Fibroblast of skin of right biceps (primary cell): ENCODE data around the gene DDR1.

Experiments
- DNase-seq: peaks from one replicate; pipeline ENCODE4 v3.0.0-alpha.2; 2013

Gene DDR1

DNA sequence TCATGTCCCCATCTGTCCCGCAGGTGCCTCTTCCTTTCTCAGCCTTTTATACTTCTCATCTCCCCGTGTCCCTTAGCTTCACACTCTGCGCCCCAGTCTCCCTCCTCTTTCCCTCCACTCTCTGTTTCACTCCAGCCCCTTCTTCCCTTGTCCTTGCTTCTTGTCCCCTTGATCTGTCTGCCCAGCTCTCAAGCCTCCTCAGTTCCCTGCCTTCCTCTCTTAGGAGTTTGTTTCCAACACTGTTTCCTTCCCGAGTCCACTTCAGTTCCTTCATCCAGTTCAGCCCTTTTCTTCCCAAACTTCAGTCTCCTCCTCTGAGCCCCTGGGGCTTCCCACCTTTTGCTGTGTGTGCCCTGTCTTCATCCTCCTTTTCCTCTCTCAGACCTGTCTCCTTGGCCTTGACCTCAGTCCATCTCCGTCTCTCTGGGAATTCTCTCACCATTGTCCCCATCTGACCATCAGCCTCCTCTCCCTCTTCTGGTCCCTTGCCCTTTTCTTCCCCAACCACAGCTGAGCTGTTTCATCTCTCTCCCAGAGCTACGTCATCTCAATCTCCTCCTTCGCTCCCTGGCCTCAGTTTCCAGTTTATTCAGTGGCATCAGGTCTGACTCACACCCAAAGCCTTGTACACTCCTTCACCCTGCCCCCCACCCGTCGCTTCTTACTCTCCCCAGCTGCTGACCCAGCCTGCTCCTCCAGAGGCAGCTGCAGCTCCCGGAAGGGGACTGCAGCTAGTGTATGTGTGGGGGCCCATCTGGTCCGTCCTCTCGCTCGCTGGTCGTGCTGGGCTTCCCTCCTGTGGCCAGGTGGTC, 2.7 kb upstream of the DDR1 start:
- peak; percentile 60 for DNase-seq

DNA sequence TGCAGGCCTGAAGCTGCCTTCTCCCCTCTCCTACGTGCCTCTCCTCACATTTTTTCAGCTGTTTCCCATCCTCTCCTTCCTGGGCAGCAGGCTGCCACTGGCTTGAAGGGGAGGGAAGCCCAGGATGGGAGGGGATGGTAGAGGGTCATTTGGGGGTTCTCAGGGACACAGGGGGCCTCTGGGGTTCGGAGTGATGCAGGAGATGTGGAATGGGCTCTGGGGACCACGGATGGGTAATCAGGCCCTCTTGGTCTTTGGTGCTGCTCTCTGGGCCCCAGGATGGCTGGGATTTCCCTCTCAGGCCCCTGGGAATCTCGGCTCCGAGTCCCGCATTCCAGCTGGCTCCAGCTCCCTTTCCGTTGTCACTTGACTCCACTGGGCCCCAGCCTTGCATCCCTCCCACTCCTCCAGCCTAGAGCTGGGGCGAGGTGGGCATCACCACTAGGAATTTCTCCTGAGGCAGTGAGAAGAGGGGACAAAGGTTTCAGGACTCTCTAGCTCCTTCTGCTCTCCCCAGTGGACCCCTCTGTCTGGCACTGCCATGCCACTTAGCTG, 2.0 kb upstream of the DDR1 start:
- peak; percentile 30 for DNase-seq

DNA sequence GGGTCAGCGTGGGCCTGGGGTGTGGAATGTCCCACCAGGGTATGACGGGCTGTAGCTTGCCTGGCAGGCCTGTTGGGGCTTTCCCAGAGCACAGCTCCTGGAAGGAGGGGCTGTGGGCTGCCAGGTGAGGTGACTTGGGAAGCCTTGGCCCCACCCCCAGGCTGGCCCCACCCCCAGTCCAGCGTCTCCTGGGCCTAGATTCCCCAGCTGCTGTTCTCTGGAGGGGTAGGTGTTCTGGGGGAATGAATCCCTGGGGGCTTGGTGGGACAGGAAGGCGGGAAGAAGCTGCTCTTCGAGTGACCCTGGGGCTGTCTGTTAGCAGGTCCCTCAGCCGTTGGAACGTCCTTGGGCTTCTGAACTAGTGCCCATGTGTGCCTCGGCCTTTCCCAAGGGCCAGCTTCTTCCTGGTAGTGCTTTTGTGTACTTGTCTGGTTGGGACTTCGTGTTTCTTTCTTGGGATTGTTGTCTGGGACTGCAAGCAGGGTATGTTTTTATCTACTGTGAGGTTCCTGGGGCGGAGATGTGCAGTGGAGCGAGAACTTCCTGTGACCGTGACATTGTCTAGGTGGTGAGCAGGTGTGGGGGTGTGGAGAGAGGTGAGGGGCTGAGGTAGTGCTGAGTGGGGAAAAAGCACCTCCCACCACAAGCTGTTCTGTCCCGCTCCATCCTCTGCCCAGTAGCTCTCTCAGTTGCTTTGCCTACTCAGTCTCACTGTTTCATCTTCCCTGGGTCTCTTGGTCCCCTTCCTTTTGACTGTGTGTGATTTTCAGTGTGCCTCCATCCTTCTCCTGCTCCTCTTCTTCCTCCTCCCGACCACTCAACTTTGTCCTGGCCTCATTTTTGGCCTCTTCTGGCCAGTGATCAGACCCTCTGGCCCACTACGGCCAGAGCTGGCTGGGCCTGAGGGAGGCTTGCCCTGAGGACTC, 1.3 kb upstream of the DDR1 start:
- no peak for DNase-seq

DNA sequence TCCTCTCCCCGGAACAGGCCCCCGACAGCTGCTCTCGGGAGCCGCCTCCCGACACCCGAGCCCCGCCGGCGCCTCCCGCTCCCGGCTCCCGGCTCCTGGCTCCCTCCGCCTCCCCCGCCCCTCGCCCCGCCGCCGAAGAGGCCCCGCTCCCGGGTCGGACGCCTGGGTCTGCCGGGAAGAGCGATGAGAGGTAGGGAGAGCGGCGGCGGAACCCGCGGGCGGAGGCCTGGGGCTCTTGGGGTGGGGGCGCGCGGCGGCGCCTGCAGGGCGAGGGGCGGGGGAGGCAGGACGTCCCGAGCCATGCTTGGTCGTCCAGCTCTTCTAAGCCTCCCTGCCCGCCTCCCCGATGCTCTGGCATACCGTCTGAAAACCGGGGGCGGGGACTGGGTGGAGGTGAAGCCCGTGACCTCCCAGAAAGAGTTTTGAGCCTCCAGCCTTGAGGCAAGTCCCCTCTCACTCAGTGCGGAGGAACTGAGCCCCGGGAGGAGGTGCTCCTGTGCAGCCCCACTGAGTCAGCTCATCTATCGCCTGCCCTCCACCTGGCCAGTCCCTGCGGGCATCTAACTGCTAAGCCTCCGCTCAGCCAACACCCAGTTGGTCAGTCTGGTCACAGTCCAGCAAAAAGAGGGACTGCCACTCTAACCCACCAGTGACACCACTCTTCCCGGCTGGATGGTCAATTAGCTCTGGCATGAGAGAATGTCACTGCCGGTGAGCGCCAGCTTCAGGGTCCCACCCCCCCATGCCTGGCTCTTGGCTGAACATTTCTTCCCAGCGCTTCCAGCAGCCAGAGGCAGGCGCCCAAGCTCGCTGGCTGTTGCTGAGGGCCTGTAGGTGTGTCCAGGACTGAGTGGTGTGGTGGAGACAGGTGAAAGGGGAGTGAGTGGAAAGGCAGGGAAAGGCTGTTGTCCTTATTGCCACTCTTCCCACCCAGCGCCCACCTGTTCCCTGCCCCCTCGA, 482 bp downstream of the DDR1 start:
- DNase-seq: peak; percentile 44

DNA sequence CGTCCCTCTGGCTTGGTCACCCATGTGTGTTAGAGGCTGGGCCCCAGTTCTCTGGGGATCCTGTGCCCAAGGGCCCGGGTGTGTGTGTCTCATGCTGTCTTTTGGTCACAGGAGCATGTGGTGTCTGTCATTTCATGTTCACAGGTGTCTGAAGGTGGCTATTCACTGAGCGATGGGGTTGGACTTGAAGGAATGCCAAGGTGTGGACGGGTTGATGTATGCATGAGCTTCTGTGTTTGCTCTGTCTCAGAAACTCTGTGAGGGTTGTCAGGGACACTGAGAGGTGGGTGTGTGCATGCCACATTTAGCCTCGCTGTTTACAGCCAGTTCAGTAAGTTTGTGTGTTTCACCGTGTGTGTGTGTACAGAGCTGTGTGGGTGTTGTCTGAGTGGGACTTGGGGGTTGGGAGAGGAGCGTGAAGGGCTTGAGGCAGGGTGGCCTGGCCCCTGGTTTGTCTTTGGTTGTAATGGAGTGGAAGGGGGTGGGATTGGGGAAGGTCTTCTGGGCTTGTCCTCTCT, 1.2 kb downstream of the DDR1 start:
- DNase-seq: no peak

DNA sequence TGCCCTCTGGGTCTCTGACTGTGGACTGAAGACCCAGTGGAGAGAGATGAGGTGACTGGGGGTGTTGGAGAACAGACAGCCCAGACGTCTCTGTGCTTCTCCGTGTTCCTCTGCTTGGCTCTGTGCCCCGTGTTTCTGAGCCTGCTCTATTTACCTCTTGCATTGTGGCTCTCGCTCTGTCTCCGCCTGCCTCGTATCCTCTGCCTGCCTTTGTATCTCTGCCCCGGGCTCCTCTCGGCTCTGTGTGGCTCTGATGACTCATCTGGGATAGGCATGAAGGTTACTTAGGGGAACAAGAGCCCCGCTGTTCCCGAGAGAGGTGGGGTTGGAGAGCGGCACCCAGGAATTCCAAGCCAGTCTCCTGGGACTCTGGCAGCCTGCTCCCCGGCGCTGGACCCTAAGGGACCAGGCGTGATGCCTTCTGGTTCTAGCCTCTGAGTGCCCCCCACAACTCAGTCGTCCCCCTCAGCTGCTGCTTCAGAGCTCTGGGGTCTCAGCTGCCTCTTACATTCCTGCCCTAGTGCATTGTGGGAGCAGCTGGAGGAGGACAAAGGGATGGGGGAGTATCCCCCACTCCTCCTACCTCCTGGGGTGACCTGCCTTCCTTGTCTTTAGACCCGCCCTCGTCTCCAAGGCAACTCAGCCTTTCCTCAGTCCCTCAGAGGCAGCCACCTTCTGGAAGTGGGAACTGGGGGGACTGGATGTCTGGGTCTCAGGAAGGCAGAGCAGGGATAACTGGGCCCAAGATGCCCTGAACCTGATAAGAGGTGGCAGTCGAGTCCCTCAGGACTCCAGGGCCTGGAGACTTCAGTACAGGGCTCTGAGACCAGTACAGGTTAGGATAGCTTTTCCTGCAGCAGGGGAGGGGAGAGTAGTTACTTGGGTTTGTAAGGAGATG, 1.9 kb downstream of the DDR1 start:
- DNase-seq: peak; percentile 86

DNA sequence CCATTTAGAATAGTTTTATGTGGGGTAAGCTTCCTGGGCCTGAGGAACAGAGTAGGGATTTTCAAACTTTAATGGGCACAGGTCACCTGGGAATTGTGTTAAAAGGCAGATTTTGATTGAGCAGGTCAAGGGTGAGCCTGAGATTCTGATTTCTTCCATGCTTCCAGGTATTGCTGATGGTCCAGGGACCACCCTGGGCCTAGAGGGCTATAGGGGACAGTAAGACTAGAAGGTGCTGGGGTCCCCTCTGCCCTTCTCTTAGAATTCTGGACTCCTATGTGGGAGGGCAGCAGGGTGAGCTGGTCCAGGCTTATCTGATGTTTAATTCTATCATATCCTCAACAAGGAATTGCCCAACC, 2.6 kb downstream of the DDR1 start:
- DNase-seq: no peak

DNA sequence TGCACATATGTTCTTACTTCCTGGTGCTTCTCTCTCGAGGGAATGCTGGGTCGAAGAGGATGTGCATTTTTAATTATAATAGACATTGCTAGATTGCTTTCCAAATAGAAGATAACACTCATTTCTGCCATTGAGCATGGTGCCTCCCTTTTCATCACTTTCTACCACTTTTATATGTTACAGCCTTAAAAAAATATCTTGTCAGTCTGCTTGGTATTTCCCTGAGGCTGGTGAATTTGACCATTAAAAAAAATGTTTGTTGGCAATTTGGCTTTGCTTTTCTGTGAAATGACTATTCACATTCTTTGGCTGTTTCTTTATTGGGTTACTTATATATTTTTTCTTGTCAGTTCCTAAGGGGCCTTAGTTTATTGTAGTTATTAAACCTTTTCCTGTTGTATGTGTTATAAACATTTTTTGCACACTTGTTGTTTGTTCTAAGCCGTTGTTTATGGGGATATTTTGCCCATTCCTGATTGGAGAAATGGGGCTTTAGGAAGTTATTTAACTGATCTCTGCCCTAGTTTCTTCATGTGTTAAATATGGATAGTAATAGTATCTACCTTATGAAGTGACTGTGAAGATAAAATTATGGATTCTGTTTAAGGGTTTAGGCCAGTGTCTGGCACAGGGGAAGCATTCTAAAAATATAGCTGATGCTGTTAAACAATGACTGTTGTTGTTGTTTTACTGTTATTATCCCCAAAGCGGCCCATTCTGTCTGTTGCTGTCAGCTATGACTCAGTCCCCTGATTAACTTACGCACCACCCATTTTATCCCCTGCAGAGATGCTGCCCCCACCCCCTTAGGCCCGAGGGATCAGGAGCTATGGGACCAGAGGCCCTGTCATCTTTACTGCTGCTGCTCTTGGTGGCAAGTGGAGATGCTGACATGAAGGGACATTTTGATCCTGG, 3.8 kb downstream of the DDR1 start:
- peak; percentile 64 for DNase-seq

DNA sequence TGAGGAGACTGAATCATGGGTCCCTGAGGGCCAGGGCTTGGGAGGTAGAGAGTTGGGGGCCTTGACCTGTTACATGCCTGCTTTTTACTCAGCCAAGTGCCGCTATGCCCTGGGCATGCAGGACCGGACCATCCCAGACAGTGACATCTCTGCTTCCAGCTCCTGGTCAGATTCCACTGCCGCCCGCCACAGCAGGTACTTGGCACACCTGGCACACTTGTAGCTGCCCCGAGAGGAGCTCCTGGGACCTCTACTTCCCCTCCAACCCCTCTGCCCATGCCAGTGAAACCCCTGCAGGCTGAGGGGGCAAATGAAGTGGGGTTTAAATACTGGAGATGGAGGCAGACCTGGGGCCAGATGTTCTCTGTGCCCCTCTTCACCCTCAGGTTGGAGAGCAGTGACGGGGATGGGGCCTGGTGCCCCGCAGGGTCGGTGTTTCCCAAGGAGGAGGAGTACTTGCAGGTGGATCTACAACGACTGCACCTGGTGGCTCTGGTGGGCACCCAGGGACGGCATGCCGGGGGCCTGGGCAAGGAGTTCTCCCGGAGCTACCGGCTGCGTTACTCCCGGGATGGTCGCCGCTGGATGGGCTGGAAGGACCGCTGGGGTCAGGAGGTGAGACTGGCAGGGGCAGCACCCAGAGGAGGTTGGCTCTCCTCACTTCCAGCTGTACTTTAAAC, 4.6 kb downstream of the DDR1 start:
- no peak for DNase-seq

DNA sequence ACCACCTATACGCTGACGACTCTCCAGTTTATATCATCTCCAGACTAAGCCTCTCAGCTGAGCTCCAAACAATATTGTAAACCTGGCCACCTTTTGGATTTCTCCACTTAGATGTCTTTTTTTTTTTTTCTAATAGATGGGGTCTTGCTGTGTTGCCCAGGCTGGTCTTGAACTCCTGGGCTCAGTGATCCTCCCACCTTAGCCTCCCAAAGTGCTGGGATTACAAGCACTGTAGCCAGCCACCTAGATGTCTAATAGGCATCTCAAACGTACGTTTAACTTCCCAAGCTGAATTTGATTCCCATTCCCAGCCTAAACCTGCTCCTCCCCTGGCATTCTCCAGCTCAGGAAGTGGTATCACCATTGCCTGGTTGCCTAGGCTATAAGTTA, 5.2 kb downstream of the DDR1 start:
- DNase-seq: no peak

DNA sequence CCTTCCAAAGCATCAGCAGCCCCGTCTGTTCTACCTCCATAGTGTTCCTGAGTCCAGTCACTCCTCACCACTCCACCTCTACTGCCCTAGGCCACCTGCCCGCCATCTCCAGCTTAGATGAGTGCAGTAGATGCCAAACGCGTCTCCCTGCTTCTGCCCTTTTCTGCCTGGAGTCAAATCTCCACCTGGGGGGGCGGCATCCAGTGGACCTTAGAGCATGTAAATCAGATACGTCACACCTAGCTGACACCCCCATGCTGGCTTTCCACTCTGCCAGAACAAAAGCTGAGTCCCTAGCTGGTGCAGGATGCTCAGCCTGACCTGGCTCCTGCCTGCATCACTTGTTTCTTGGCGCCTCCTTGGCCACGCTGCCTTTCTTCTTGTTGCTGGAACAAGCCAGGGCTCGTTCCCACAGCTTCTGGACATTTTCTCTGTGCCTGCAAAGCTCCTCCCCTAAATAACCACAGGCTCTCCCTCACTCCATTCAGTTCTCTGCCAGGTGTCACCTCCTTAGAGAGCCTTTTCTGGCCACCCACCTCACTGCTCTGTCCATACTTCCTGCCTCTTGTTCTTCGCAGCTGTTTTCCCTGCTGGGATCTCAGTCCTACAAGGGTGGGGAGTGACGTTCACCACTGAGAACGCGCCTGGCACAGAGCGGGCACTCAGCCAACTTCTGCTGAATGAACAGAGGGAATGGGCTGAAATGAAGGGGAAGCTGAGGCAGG, 5.8 kb downstream of the DDR1 start:
- DNase-seq: no peak

DNA sequence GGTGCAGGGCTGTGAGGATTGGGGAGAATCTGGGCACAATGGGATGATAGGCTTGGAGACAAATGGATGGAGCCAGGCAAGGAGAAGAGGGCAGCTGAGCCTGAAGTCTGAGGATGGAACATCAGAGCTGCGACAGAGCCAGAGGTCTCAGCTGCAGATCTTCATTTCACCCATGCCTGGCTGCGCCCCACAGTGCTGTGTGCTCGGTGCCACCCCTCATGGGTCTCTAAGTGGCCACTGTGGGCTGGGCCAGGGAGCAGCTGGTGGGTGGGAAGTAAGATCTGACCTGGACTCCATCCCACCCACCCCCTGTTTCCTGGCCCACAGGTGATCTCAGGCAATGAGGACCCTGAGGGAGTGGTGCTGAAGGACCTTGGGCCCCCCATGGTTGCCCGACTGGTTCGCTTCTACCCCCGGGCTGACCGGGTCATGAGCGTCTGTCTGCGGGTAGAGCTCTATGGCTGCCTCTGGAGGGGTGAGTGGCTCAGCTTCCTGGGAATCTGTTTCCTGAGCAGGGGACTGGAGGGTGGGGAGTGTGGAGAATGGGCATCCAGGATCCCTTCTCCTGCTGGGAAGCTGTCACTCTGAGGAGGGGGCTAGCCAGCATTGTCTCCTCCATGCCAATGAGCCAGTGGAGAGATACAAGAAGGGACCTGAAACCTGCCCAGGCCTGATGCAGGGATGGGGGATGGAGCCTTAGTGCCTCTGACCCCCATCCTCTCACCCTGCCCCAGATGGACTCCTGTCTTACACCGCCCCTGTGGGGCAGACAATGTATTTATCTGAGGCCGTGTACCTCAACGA, 6.5 kb downstream of the DDR1 start:
- no peak for DNase-seq

DNA sequence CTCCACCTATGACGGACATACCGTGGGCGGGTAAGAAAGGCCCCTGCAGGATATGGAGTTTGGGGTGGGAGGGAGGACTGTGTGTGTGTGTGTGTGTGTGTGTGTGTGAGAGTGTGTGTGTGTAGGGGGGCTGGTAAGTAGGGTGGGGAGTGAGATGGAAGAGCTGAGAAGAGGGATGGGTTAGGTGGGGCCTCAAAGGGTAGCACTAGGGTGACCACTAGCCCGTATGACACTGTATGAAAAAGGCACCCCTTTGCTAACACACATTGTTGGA, 7.1 kb downstream of the DDR1 start:
- DNase-seq: no peak

DNA sequence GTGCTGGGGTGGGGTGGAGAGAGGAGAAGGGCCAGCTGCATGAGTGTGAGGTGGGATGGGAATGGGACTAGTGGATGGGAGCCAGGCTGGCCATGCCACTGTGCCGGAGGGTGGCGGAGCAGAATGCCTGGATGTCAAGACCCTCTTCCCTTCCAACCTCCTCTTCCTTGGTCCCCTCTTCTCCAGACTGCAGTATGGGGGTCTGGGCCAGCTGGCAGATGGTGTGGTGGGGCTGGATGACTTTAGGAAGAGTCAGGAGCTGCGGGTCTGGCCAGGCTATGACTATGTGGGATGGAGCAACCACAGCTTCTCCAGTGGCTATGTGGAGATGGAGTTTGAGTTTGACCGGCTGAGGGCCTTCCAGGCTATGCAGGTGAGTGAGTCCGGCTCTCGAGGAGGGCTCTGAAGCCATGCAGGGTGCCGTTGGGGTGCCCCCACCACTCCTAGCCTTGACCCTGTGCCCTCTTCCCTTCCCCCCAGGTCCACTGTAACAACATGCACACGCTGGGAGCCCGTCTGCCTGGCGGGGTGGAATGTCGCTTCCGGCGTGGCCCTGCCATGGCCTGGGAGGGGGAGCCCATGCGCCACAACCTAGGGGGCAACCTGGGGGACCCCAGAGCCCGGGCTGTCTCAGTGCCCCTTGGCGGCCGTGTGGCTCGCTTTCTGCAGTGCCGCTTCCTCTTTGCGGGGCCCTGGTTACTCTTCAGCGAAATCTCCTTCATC, 7.7 kb downstream of the DDR1 start:
- DNase-seq: no peak

DNA sequence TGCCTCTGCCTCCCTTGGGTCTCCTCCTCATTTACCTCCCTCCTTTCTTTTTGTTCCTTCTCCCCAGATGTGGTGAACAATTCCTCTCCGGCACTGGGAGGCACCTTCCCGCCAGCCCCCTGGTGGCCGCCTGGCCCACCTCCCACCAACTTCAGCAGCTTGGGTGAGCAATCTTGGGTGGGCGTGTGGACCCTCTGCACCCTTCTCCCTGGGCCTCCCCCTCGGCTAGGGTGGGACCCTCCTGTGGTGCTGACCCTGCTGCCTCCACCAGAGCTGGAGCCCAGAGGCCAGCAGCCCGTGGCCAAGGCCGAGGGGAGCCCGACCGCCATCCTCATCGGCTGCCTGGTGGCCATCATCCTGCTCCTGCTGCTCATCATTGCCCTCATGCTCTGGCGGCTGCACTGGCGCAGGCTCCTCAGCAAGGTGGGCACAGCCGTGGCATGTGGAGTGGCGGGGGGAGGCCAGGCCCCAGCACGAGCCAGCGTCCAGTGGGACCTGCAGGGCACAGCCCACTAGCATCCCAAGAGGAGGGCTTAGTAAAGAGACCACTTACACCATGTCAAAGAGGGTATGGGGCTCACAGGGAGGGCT, 8.8 kb downstream of the DDR1 start:
- DNase-seq: no peak

DNA sequence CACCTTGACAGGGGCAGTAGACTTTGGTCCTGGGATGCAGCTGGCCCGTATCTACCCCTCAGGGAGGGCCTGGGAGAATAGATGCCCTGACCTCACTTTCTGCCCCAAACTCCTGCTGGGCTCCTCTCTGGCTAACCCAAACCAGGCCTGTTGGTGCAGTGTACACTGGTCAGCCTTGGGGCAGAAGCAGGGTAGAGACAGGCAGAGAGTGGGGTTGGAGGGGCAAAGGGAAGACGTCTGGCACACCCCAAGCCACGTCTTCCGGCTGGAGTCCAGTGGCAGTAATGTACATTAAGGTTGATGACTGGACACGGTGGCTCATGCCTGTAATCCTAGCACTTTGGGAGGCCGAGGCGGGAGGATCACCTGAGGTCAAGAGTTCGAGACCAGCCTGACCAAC, 9.3 kb downstream of the DDR1 start:
- no peak for DNase-seq

DNA sequence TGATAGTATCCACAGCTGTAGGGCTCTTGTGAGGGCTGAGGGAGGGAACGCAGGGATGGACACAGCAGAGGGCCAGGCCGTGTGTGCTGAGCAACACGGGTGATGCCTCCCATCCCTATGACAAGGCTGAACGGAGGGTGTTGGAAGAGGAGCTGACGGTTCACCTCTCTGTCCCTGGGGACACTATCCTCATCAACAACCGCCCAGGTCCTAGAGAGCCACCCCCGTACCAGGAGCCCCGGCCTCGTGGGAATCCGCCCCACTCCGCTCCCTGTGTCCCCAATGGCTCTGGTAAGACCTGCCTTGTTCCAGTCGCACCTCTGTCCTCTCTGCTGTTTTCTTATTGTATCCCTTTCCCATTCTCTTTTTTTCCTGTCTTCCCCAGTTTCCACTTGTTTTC, 10.1 kb downstream of the DDR1 start:
- DNase-seq: no peak
